C4-2B (cell line): ENCODE results near the gene COL28A1.

Experiments used
- ZFX ChIP-seq: fragments of 450-650 bp; IDR thresholded peaks from 2 replicates; pipeline ENCODE4 v1.6.1; 2017
- TF ChIP-seq, protein P1 (sequence below): fragments of 450-650 bp; conservative IDR thresholded peaks from 2 replicates; pipeline ENCODE4 v1.5.1; 2017; ENCODE audit warnings: mild to moderate bottlenecking

DNA sequence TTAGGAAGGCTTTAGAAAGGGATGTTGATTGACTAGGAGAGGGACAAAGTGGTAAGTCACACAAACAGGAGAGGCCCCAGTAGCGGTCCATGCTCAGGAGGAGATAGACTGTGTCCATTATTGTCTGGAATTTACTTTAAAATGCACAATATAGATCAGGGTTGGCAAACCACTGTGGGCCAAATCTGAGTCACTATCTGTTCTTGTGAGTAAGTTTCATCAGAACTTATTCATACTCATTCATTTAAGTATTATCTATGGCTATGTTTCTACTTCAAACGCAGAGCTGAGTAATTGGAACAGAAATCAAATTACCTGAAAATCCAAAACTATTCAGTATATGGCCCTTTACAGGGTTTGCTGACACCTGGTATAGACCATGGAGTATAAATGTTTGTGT, 166.5 kb downstream of the COL28A1 start:
- TF ChIP-seq, protein P1, sequence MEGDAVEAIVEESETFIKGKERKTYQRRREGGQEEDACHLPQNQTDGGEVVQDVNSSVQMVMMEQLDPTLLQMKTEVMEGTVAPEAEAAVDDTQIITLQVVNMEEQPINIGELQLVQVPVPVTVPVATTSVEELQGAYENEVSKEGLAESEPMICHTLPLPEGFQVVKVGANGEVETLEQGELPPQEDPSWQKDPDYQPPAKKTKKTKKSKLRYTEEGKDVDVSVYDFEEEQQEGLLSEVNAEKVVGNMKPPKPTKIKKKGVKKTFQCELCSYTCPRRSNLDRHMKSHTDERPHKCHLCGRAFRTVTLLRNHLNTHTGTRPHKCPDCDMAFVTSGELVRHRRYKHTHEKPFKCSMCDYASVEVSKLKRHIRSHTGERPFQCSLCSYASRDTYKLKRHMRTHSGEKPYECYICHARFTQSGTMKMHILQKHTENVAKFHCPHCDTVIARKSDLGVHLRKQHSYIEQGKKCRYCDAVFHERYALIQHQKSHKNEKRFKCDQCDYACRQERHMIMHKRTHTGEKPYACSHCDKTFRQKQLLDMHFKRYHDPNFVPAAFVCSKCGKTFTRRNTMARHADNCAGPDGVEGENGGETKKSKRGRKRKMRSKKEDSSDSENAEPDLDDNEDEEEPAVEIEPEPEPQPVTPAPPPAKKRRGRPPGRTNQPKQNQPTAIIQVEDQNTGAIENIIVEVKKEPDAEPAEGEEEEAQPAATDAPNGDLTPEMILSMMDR: no peak
- no peak for TF ChIP-seq ZFX
